ENCODE measurements around the gene UNC13D.
"Not testable (repeated sequence)": the region's sequence is repeated elsewhere in the genome, so short reads cannot be mapped to it uniquely, and the experiment has no call there.

UNC13D gene

DNA sequence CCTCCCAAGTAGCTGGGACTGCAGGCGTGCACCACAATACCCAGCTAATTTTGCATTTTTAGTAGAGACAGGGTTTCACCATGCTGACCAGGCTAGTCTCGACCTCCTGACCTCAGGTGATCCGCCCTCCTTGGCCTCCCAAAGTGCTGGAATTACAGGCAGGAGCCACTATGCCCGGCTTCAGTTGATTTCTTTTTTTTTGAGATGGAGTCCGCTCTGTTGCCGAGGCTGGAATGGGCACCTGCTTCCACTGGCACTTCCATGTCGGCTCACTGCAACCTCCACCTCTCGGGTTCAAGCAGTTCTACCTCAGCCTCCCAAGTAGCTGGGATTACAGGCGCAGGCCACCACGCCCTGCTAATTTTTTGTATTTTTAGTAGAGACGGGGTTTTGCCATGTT lies 33.4 kb downstream of the UNC13D start:
- H3K4me3 ChIP-seq (ENCODE audit: low read depth, low read length); DNase-seq (ENCODE audit: low read depth): not testable (repeated sequence)

DNA sequence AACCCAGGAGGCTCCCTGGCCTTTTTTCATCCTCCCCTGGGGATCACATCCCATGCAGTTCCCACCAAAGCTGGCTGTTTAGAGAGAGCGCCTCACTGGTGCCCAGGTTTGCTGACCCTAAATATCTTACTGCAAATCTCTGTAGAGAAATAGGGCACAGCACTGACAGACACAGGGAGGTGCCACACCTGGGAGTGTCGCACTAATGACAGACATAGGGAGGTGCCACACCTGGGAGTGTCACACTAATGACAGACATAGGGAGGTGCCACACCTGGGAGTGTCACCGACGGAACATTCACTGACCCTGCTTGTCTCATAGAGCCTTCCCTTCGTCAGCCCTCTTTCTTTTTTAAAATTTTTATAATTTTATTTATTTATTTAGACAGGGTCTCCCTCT lies 34.0 kb downstream of the UNC13D start:
- H3K4me3 ChIP-seq (ENCODE audit: low read depth, low read length), result no peak overlapping the region
- no peak for DNase-seq (ENCODE audit: low read depth)

DNA sequence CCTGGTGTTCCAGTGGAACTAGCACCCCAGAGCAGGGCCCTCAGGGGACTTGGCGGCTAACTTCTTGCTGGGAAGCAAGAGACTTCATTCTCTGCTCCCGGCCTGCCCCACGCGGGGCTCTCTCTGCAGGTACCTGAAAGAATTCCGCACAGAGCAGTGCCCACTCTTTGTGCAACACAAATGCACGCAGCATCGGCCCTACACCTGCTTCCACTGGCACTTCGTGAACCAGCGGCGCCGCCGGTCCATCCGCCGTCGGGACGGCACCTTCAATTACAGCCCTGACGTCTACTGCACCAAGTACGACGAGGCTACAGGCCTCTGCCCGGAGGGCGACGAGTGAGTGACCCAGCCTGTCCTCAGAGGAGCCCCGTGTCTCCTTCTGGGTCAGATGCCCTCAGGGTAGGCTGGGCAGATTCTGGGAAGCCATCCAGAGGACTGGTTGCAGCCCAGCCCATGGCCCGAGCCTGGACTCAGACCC lies 34.5 kb downstream of the UNC13D start:
- no peak overlapping the region for H3K4me3 ChIP-seq (ENCODE audit: low read depth, low read length)
- no peak for DNase-seq (ENCODE audit: low read depth)

DNA sequence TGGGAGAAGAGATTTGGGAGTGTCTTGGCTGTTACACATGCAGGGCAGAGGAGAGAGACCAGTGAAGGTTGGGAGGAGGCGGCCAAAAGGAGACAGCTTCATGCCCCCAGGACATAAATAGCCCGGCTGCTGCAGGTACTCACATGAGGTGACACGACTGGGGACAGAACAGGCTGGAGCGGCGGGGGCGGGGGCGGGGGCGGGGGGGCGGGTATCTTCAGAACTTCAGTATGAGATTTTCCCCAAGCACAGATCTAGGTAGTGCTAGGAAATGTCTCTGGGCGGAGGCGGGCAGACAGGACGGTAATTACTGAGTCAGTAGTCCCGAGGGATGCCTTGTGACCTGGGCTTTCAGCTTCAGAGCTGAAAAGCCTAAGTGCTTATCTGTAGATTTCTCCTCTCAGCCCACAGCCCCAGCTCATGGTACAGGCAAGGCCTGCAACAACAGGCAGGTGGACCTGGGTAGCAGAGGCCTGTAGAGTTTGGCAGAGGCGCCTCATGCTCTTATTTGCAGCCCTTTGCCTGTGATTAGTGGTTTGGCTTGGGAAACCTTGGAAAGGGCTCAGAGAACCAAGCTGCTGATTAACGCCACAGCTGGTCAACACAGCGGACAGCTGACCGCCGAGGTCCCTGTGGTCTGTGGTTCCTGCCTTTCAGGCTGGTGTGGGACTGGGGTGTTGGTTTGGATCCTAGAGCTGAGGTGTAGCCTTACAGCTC lies 35.1 kb downstream of the UNC13D start:
- DNase-seq (ENCODE audit: low read depth), result peak; percentile 56

DNA sequence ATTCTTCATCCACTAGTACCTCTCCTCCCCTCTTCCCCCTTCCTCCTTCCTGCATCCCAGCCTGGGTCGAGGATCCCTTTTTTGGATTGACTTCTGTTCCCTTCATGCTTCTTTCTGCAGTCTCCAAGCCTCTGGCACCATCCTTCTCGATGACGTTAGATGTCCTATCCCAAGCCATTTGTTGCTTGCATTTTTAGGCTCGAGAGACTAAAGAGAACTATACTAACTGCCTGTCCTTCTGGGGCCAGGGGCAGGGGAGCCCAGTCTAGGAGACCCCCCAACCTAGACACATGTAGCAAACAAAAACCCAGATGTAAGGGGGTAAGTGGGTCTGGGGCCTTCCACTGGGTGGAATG lies 35.7 kb downstream of the UNC13D start:
- H3K4me3 ChIP-seq (ENCODE audit: low read depth, low read length), result no peak overlapping the region
- no peak for DNase-seq (ENCODE audit: low read depth)

More for the DNA sequence above, 35.1 kb downstream of the UNC13D start:
- H3K4me3 ChIP-seq (ENCODE audit: low read depth, low read length), result no peak overlapping the region

DNA sequence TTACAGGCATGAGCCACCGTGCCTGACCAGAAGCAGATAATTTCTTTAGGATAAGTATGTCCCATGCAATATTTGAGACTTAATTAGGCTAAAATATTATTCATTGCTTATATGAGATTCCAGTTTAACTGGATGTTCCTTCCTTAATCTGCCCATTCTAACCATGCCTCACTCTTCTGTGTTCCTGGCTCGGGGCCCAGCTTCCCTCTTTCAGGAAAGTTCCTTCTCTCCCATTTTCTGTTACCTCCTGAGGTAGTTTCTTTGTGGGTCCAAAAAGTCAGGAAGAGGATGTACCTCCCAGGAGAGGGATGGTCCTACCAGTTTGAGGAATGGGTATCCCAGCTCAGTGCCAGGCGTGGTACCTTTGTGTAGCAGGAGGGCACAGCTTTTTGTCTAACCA lies 36.3 kb downstream of the UNC13D start:
- no peak for DNase-seq (ENCODE audit: low read depth)
- no peak overlapping the region for H3K4me3 ChIP-seq (ENCODE audit: low read depth, low read length)

DNA sequence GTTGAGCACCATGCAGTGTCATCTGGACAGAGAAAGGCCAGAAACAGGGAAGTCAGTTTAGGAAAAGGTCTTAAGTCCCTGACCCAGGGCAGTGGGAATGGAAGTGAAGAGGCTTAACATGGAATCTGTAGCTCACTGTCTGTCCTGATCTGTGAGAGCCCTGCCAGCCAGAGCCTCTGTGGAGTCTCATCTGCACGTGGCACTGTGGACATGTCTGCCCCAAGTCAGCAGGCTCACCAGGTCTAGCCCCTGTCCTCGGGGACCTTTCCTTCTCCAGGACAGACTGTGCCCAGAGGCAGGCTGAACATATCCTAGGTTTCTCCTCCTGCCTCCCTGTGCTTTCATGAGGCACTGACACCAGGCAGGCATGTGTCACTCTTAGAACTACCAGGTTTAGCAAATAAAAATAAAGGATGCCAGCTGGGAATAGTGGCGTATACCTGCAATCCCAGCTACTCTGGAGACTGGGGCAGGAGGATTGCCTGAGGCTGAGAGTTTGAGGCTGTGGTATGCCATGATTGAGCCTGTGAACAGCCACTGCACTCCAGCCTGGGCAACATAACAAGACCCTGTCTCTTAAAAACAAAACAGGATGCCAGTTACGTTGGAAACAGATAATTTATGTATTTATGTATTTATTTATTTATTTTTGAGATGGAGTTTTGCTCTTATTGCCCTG lies 37.2 kb downstream of the UNC13D start:
- H3K4me3 ChIP-seq (ENCODE audit: low read depth, low read length), result no peak overlapping the region

DNA sequence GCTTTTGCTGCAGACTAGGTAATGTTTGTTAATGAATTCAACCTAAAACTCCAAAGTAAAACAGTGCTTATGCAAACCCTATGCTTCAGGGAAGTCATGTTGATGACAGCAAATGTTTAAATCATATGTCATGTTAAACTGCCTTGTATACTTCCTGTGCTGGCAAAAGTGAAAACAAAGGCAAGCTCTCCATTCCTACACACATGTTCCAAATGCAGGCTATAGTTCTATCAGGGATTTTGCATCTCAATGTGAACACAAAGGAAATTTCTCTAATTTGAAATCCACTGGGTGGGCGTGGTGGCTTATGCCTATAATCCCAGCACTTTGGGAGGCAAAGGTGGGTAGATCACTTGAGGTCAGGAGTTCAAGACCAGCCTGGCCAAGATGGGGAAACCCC lies 40.3 kb downstream of the UNC13D start:
- no peak for DNase-seq (ENCODE audit: low read depth)

More for the DNA sequence above, 37.2 kb downstream of the UNC13D start:
- no peak for DNase-seq (ENCODE audit: low read depth)

DNA sequence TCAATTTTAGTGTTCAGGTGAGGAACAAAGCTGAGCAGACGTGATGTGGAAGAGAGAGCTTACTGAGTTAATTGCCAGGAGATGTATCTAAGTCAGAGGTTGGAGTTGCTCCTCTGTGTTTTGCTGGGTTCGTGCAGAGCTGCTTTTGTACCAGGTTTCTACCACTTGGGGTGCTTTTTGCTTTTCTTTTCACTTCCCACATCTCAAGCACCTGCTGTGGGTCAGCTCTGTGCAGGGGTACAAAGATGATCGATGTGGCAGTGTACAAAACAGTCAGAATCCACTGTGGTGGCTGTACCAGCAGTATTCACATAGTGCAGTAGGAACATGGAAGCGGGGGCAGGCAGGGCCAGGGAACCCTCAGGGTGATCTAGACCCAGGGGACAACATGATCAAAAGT lies 44.8 kb downstream of the UNC13D start:
- no peak overlapping the region for H3K4me3 ChIP-seq (ENCODE audit: low read depth, low read length)
- no peak for DNase-seq (ENCODE audit: low read depth)

More for the DNA sequence above, 40.3 kb downstream of the UNC13D start:
- H3K4me3 ChIP-seq (ENCODE audit: low read depth, low read length), result no peak overlapping the region

DNA sequence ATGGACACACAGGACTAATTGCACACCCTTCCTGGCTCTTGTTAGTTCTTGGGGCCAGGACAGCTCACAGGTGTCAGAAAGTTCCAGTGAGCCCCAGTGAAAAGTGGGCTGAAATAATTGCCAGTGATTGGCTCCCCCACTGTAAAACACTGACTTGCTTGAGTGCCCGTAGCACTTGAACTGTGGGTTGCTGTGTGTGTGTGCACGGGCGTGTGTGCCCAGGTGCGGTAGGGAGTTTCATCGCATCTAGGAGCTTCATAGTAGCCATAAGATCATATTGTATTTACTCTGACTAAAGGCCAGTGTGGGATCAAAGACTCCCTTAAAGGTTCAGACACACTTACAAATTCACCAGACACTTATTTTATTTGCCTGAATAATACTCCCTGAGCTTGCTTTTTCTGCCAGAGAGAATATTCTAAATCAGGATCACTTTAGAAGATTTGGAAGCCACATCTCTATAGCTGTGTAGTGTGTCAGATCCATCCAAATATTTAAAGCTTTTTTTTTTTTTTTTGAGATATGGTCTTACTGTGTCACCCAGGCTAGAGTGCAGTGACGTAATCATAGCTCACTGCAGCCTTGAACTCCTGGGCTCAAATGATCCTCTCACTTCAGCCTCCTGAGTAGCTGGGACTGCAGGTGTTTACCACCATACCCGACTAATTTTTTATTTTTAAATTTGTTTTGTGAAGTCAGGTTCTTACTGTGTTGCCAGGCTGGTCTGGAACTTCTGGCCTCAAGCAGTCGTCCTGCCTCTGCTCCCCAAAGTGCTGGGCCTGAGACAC lies 48.2 kb downstream of the UNC13D start:
- no peak for DNase-seq (ENCODE audit: low read depth)
- H3K4me3 ChIP-seq (ENCODE audit: low read depth, low read length), result no peak overlapping the region

DNA sequence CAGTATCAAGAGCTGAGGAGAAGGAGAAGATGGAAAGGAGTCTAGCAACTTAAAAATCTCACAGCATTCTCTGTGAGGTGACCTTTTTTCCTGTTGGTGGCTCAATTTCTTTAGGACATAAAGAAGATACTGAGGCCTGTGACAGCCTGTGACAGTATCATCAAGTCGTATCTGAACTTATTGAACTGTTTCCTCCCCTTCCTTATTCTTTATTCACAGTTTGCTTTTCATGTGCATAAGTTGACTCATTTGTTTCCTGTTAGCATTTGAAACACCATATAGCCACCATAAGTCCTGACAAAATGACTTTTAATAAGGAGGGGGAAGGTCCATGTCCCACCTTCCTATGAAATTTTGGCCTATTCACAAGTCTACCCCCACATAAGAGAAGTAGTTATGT lies 50.7 kb downstream of the UNC13D start:
- DNase-seq (ENCODE audit: low read depth), result no peak
- H3K4me3 ChIP-seq (ENCODE audit: low read depth, low read length), result no peak overlapping the region

DNA sequence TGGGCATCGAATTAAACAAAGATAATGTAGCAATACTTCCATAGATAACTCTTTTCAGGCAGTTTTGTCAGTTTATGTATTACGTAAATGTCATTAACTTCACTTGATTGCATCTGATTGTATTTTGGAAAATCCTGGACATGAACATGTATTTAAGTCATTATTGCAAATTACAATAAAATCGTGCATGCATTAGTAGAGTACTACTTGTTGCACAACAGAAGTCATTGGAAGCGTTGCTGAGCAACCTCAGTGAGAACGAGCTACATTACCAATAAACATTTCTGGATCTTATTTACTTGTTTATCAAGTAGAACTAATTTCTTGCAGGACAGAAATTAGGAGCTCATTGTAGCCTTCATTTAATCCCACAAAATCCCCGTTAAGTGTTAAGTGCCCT lies 53.0 kb downstream of the UNC13D start:
- H3K4me3 ChIP-seq (ENCODE audit: low read depth, low read length), result no peak overlapping the region
- DNase-seq (ENCODE audit: low read depth), result no peak

DNA sequence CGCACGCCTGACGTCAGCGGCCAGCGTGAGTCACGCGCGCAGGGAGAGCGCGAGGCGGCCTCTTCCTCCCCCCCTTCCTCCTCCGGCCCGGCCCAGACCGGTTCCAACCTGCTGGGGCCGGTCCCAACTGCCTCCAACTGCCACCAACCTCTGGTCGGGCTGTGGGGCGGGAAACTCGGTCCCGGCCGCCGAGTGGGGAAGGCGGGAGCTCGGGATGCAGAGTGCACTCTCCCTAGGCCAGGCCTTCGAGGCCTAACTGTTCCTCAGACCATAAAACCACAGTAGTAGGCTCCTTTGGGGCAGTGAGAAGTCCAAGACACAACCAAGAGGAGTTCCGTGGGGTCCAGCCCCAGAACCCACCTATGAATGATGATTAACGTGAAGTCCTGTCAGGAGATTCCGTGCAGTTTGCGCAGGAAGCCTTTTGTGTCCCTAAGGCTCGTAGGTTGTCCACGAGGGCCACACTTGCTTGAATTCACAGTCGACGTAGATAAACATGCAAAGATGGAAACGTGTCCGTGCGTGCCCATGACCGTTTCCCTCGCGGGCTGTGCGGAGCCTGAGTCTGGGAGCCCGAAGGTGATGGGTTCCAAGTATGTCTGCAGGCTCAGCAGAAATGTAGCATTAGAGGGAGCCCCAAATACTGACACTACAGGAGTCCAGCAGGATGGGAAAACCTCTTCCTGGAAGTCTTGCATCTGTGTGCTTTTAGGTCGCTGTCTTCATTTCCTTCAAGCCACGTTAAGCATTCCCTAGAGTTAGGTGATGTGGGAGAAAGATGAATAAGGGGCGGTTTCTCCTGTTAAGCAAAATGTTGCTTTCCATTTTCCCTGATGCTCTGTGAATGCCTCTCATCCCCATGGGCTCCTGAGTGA lies 59.0 kb downstream of the UNC13D start:
- DNase-seq (ENCODE audit: low read depth), result no peak
- peak overlapping the region; percentile 66 for H3K4me3 ChIP-seq (ENCODE audit: low read depth, low read length)

DNA sequence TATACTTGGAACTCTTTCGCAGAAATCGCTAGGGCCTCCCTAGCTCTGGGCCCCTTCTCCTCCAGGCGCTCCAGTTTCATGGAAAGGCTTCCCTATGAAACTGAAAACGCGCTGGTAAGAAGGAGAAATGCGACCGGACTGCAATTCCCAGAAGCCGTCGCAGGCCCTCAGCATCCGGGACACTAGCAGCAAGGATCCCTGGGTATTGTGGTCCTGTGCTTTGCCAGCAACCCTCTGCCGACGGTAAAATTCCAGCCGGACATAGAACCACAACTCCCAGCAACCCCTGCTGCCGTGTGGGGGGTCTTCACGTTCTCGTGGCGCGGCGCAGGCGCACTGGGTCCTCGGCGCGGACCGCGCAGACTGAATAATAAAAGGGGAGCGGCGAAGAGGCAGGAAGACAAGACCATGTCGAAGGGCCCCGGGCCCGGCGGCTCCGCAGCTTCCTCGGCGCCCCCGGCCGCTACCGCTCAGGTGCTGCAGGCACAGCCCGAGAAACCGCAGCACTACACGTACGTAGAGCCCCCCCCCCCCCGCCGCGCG lies 59.7 kb downstream of the UNC13D start, which contains the start of gene UNK:
UNK (plus strand) TSS at position 334 of the 543 bp plus-strand sequence; CDS start at position 409, 75 bp downstream.
- DNase-seq (ENCODE audit: low read depth), result peak; percentile 98
- H3K4me3 ChIP-seq (ENCODE audit: low read depth, low read length), result peak within 1 kb of the TSS; percentile 66

DNA sequence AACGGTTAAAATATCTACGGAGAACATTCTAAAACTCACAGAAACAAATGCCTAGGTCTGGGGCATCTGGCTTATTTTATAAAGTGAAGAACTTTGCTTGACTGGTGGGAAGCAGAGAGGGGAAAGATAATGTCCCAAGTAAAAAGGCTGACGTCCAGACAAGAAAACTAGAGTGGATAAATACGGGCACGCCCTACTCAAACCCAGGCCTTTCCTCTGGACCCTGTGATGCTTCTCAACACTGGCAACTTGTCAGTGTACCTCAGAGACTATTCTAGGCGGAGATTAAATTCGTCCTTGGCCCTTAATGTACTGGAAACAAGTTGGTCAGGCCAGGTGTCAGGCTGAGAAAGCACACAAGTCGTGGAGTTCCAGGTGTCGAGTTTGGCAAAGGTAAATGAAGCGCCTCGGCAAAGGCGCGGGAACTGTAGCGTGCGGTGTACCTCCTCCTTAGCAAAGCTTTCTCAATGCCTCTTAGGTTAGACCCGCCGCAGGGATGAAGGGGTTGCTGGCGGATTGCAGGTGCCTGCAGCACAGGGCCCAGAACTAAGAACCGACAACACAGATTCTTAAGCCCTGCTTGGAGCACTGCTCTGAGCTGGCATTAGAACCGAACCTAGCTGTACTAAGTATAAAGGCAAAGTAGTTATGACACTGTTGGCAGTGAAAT lies 60.3 kb downstream of the UNC13D start:
- no peak for DNase-seq (ENCODE audit: low read depth)
- H3K4me3 ChIP-seq (ENCODE audit: low read depth, low read length), result peak overlapping the region; percentile 66

DNA sequence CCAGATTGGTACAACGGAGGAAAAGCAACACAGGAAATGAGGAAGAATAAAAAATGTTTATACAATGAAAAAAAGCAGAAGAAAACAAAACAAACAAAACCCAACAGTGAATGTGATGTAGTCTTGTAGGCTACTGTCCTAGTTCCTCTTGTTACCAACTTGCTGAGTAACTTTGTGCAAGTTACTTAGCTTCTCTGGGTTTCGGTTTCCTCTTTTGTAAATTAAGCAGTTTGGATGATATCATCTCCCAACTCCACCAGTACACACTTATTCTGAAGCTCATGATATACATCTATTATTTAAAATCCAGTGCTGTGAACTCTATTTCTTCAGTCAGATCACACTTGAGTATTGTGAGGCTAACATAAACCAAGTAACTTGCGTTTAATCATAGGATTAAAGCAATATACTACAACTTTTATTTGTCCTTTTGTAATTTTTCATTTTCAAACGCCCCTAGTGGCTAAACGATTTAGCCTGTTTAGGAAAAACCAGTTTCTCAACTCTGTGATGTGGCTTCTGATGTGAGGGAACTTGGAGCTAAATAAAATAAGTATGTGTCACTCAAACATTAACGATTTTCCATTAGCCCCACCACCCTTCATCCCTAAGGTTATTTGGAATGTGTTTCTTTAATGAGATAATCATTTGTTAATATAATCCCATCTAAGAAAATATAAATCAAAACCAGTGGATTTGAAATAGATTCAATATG lies 61.0 kb downstream of the UNC13D start:
- H3K4me3 ChIP-seq (ENCODE audit: low read depth, low read length), result no peak overlapping the region
- DNase-seq (ENCODE audit: low read depth), result no peak

DNA sequence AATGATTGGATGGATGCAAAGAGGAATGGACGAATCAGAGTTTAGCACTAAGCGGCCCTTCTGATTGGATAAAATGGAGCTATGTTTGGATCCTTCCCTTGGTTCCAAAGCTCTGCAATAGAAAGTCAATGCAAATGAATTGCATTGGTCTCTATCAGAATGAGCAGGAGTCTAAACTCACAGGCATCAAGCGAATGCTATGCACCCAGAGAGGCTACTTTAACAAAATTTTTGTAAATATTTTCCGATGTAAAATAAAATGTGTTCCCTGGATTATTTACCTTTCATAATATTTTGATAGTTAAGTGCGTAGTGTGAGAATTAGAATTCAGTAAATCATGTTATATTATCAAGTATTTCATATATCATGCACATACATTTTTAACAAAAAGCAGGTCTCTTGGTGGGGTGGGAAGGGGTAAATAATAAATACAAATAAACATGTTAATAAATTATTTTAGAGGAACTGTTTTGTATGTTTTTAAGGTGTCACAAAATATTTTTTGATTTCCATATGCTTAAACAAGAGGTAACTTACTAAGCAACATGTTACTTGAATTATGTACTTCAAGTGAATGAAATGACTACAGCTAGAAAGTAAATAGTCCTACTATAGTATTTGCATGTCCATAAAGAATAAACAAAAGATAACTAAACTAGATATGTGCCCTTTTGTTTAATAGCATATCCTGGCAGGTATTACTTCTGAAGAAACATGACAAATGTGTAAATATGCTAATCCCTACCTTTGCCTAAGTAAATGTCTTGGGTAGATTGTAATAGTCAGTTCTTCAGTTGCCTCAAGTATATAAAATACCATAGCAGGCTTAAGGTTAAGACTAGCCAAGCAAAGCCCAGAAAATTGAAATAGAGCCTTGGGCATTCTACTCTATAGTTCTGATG lies 64.0 kb downstream of the UNC13D start:
- peak overlapping the region; percentile 20 for H3K4me3 ChIP-seq (ENCODE audit: low read depth, low read length)
- DNase-seq (ENCODE audit: low read depth), result no peak

Measured in skeletal muscle cell (primary cell).